HCT116 (cell line): ENCODE measurements around the gene TIAM2. TPM values are rescaled to one million over a fixed set of nuclear protein-coding genes. Genes with fewer than 3 reads are reported as not detected.

Experiments
- ATAC-seq: fragments of 200-7000 bp; cut with Tn5 transposase; 2 replicates; pipeline ENCODE4 v1.9.1; 2020; ENCODE audit warnings: mild to moderate bottlenecking, moderate library complexity
- BruUV-seq: library from RNA; stranded (reverse); fragments of 400-500 nt; replicated peaks from 2 replicates; lab custom pipeline; 2021; lab: Mats Ljungman, UMichigan
- CTCF ChIA-PET: fragments of 300-600 bp; sonication (Branson Sonifier 250); formaldehyde crosslinking; loops from one replicate; lab custom pipeline; 2021; ENCODE audit warnings: antibody characterized with exemption; lab: Charles Lee
- POLR2A ChIA-PET: fragments of 300-600, 350-600 bp; sonication (Branson Sonifier 250); formaldehyde crosslinking; loops from one replicate; lab custom pipeline; 2021; ENCODE audit warnings: antibody characterized with exemption; lab: Charles Lee
- RAD21 ChIA-PET, 2 experiments: fragments of 300-600 bp; sonication (Branson Sonifier 250); formaldehyde crosslinking; loops; one replicate each; lab custom pipeline; 2023; ENCODE audit warnings: low total read pairs in 2 of 2; ENCODE audit not compliant: uncharacterized antibody in 2 of 2, unreplicated experiment in 2 of 2, low non-redundant PET in 1 of 2; lab: Charles Lee
- DNase-seq: peaks from one replicate; pipeline ENCODE4 v3.0.0-alpha.2; 2010; ENCODE audit warnings: low read depth, low spot score
- H2AFZ ChIP-seq: fragments of 200-600 bp; shearing (Covaris generic), sonication (generic); 2 replicates; pipeline ENCODE4 v1.6.1; 2017; ENCODE audit warnings: low read depth, mixed run types, mixed read lengths, antibody characterized with exemption, low read length; ENCODE audit not compliant: poor library complexity, severe bottlenecking
- H3K27ac ChIP-seq: 2 replicates; pipeline ENCODE4 v1.5.1; 2012; ENCODE audit warnings: low read depth, low read length
- H3K27me3 ChIP-seq: fragments of 200-600 bp; sonication (generic); 2 replicates; pipeline ENCODE4 v1.6.1; 2016; ENCODE audit warnings: mixed run types, low read length, mixed read lengths; ENCODE audit not compliant: insufficient read depth
- H3K36me3 ChIP-seq, 2 experiments: fragments of 200-500 bp in 1 of 2; fragments of 200-600 bp in 1 of 2; sonication (Bioruptor generic) in 1 of 2; sonication (generic) in 1 of 2; 2 replicates each; pipeline versions ENCODE4 v1.5.1 to v1.6.1; 2014 to 2016; ENCODE audit warnings: low read length in 2 of 2, inconsistent platforms in 1 of 2, mixed read lengths in 1 of 2, mixed run types in 1 of 2; ENCODE audit not compliant: insufficient read depth in 2 of 2, control insufficient read depth in 1 of 2
- H3K4me1 ChIP-seq, 2 experiments: fragments of 200-600 bp in 1 of 2; sonication (generic) in 1 of 2; 2 replicates each; pipeline versions ENCODE4 v1.5.1 to v1.6.1; 2012 to 2017; ENCODE audit warnings: low read length in 2 of 2, inconsistent platforms in 1 of 2, mild to moderate bottlenecking in 1 of 2, mixed read lengths in 1 of 2, mixed run types in 1 of 2, moderate library complexity in 1 of 2; ENCODE audit not compliant: insufficient read depth in 2 of 2, control insufficient read depth in 1 of 2
- H3K4me2 ChIP-seq: fragments of 200-600 bp; sonication (generic); 2 replicates; pipeline ENCODE4 v1.6.1; 2017; ENCODE audit warnings: mixed run types, low read length, mixed read lengths
- H3K4me3 ChIP-seq, 2 experiments: fragments of 200-600 bp in 1 of 2; sonication (generic) in 1 of 2; replicated peaks in 1 of 2; 2 replicates each; pipeline ENCODE4 v1.5.1; 2011 to 2016; ENCODE audit warnings: low read length in 2 of 2, control low read depth in 1 of 2, low read depth in 1 of 2, mild to moderate bottlenecking in 1 of 2, mixed read lengths in 1 of 2, mixed run types in 1 of 2
- H3K79me2 ChIP-seq: fragments of 200-600 bp; sonication (generic); 2 replicates; pipeline ENCODE4 v1.6.1; 2017; ENCODE audit warnings: mild to moderate bottlenecking, mixed run types, low read length, moderate library complexity, mixed read lengths; ENCODE audit not compliant: insufficient read depth
- H3K9ac ChIP-seq: fragments of 200-600 bp; sonication (generic); 2 replicates; pipeline ENCODE4 v1.6.1; 2016; ENCODE audit warnings: low read length, mixed read lengths
- H3K9me2 ChIP-seq: fragments of 200-600 bp; sonication (generic), shearing (Covaris generic); 2 replicates; pipeline ENCODE4 v1.6.1; 2017; ENCODE audit warnings: mixed run types, mild to moderate bottlenecking, moderate library complexity; ENCODE audit not compliant: insufficient read depth
- H3K9me3 ChIP-seq, 2 experiments: fragments of 200-500 bp in 1 of 2; fragments of 200-600 bp in 1 of 2; sonication (Bioruptor generic) in 1 of 2; sonication (generic) in 1 of 2; 2 replicates each; pipeline ENCODE4 v1.6.1; 2014 to 2017; ENCODE audit warnings: low read length in 2 of 2, mixed read lengths in 2 of 2, inconsistent platforms in 1 of 2, low read depth in 1 of 2, mild to moderate bottlenecking in 1 of 2, mixed run types in 1 of 2, moderate library complexity in 1 of 2; ENCODE audit not compliant: control insufficient read depth in 1 of 2, insufficient read depth in 1 of 2
- H4K20me1 ChIP-seq: fragments of 200-600 bp; sonication (generic), shearing (Covaris generic); 2 replicates; pipeline ENCODE4 v1.6.1; 2017; ENCODE audit warnings: mixed run types, mild to moderate bottlenecking, moderate library complexity; ENCODE audit not compliant: insufficient read depth
- CBX3 ChIP-seq: IDR thresholded peaks from 2 replicates; pipeline ENCODE4 v1.6.1; 2012; ENCODE audit warnings: low read depth
- CEBPB ChIP-seq: IDR thresholded peaks from 2 replicates; pipeline ENCODE4 v1.6.1; 2012; ENCODE audit warnings: low read depth
- EGR1 ChIP-seq: IDR thresholded peaks from 2 replicates; pipeline ENCODE4 v1.6.1; 2012; ENCODE audit warnings: low read depth
- ELF1 ChIP-seq: IDR thresholded peaks from 2 replicates; pipeline ENCODE4 v1.6.1; 2012; ENCODE audit warnings: low read depth, borderline replicate concordance
- JUND ChIP-seq: IDR thresholded peaks from 2 replicates; pipeline ENCODE4 v1.6.1; 2012
- POLR2A ChIP-seq: IDR thresholded peaks from 2 replicates; pipeline ENCODE4 v1.7.0; 2011; ENCODE audit warnings: borderline replicate concordance; ENCODE audit not compliant: insufficient read depth, insufficient read length; ENCODE audit errors: extremely low read depth
- POLR2AphosphoS5 ChIP-seq: IDR thresholded peaks from 2 replicates; pipeline ENCODE4 v1.6.1; 2011; ENCODE audit warnings: mild to moderate bottlenecking, low read depth, low read length, moderate library complexity
- SP1 ChIP-seq: IDR thresholded peaks from 2 replicates; pipeline ENCODE4 v1.6.1; 2012; ENCODE audit warnings: low read depth
- SRF ChIP-seq: IDR thresholded peaks from 2 replicates; pipeline ENCODE4 v1.6.1; 2012; ENCODE audit warnings: low read depth
- YY1 ChIP-seq: IDR thresholded peaks from 2 replicates; pipeline ENCODE4 v1.6.1; 2011; ENCODE audit warnings: low read length, low read depth, moderate library complexity, mild to moderate bottlenecking; ENCODE audit not compliant: insufficient replicate concordance; ENCODE audit errors: extremely low read depth
- ZFX ChIP-seq: fragments of 450-650 bp; IDR thresholded peaks from 2 replicates; pipeline ENCODE4 v1.6.1; 2017
- ZNF274 ChIP-seq: fragments of 200-500 bp; sonication (Bioruptor generic); IDR thresholded peaks from 2 replicates; pipeline ENCODE4 v1.6.1; 2014; ENCODE audit warnings: mild to moderate bottlenecking, low read depth, low read length, inconsistent platforms
- intact Hi-C: fragments of 100-400 bp; cut with micrococcal nuclease; formaldehyde crosslinking; loops from 2 replicates; pipeline ENCODE4 v1.10.0; 2022
- total RNA-seq: library from RNA; stranded (reverse); gene quantifications from one replicate; pipeline ENCODE4 v1.2.1, GENCODE V29; 2021; ENCODE audit not compliant: unreplicated experiment
- TF ChIP-seq, protein P1 (sequence below): IDR thresholded peaks from 2 replicates; pipeline ENCODE4 v1.6.1; 2011; ENCODE audit warnings: mild to moderate bottlenecking, low read length, moderate library complexity; ENCODE audit not compliant: insufficient replicate concordance; ENCODE audit errors: extremely low read depth
- TF ChIP-seq, protein P2 (sequence below): IDR thresholded peaks from 2 replicates; pipeline ENCODE4 v1.6.1; 2012

The TIAM2 gene
- total RNA-seq, 1 experiment from 2014 or later, result 9.4 TPM

DNA sequence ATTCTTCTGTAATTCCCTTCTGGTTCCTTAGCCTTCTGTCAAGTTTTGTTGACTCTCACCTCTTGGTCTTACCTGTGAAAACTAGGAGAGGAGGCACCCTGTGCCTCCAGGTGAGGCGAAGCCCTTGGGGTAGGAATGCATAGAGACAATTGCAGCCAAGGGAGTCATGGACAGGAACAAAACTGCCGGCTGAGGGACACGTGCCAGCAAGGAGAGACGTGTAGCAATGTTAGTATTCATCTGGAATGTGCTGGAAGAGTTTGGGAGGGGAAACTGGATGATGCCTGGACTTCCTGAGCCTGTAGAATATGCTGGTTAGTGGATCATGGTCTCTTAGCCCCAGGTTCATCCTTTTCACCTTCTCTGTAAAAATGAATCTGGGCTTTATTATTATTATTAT, 3.9 kb upstream of the TIAM2 start:
- Histone ChIP-seq H3K9ac (no peak overlapping the region), H3K4me1 (peaks cover 15 to 19% of the 10 kb centered on the region in 2 experiments), H3K4me2 (no peak overlapping the region)
- RAD21 ChIA-PET, result no interaction called here
- POLR2A ChIA-PET, result no interaction called here
- TF ChIP-seq ZNF274 (no peak), ZFX (no peak), EGR1 (no peak), CEBPB (no peak), JUND (no peak), CBX3 (no peak), POLR2A (no peak), SRF (no peak), POLR2AphosphoS5 (no peak), SP1 (no peak), YY1 (no peak), ELF1 (no peak)
- TF ChIP-seq, protein P1, sequence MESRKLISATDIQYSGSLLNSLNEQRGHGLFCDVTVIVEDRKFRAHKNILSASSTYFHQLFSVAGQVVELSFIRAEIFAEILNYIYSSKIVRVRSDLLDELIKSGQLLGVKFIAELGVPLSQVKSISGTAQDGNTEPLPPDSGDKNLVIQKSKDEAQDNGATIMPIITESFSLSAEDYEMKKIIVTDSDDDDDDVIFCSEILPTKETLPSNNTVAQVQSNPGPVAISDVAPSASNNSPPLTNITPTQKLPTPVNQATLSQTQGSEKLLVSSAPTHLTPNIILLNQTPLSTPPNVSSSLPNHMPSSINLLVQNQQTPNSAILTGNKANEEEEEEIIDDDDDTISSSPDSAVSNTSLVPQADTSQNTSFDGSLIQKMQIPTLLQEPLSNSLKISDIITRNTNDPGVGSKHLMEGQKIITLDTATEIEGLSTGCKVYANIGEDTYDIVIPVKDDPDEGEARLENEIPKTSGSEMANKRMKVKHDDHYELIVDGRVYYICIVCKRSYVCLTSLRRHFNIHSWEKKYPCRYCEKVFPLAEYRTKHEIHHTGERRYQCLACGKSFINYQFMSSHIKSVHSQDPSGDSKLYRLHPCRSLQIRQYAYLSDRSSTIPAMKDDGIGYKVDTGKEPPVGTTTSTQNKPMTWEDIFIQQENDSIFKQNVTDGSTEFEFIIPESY, result no peak
- TF ChIP-seq, protein P2, sequence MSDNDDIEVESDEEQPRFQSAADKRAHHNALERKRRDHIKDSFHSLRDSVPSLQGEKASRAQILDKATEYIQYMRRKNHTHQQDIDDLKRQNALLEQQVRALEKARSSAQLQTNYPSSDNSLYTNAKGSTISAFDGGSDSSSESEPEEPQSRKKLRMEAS, result no peak
- TF ChIP-seq, all 23 proteins: peak for 0
- H3K27ac ChIP-seq, result no peak overlapping the region
- H3K36me3 ChIP-seq, result no peaks in the 10 kb centered on the region
- DNase-seq, result no peak
- no peaks in the 10 kb centered on the region for H4K20me1 ChIP-seq
- CTCF ChIA-PET, result no interaction called here
- H3K79me2 ChIP-seq, result no peaks in the 10 kb centered on the region
- BruUV-seq, result no TSS peak
- intact Hi-C loops, result no loop called here
- ATAC-seq, result no peak
- no peaks in the 10 kb centered on the region for H3K9me2 ChIP-seq
- H3K27me3 ChIP-seq, result no peaks in the 10 kb centered on the region
- H3K9me3 ChIP-seq, result no peaks in the 10 kb centered on the region
- H3K4me3 ChIP-seq, result no peak overlapping the region
- H2AFZ ChIP-seq, result no peak overlapping the region
